GM18907 (cell line): ENCODE data around the gene TTC17.

Experiments
- ATAC-seq: cut with Tn5 transposase; IDR thresholded peaks from one replicate; pipeline ENCODE4 v1.9.1; 2021; ENCODE audit warnings: mild to moderate bottlenecking, moderate library complexity; ENCODE audit not compliant: unreplicated experiment

Gene TTC17

GRCh38 chr11:43518408-43519160 is 159.9 kb downstream of the TTC17 start:
- no peak for ATAC-seq

- ATAC-seq, result no peak
Measured at GRCh38 chr11:43521471-43521870, 162.8 kb downstream of the TTC17 start.

GRCh38 chr11:43523632-43524031 is 164.9 kb downstream of the TTC17 start:
- no peak for ATAC-seq

GRCh38 chr11:43532041-43532440 is 173.3 kb downstream of the TTC17 start:
- ATAC-seq, result no peak

- no peak for ATAC-seq
Measured at GRCh38 chr11:43537833-43538615, 179.3 kb downstream of the TTC17 start.

- no peak for ATAC-seq
Measured at GRCh38 chr11:43541993-43542392, 183.3 kb downstream of the TTC17 start.

GRCh38 chr11:43542750-43543712 is 184.3 kb downstream of the TTC17 start:
- ATAC-seq, result no peak
